Glomerular visceral epithelial cell (primary cell): ENCODE data around the gene GNB3.
"Not testable (repeated sequence)": the region's sequence is repeated elsewhere in the genome, so short reads cannot be mapped to it uniquely, and the experiment has no call there.

Experiments
- DNase-seq: peaks from one replicate; pipeline ENCODE4 v3.0.0-alpha.2; 2016; ENCODE audit errors: extremely low spot score

GNB3 gene

DNA sequence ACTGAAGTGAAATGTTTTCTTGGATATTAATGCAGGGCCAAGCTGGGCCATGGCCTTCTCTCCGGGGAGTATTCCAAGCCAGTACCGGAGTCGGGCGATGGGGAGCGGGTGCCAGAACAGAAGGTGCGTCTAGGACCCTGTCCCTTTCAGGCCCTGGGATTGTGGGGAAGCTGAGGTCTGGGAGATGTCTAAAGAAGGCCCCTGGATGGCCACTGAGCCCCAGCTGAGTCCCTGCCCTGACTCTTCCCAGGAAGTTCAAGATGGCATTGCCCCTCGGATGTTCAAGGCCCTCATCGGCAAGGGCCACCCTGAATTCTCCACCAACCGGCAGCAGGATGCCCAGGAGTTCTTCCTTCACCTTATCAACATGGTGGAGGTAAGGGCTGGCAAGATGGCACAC, 19.4 kb downstream of the GNB3 start:
- DNase-seq = no peak

DNA sequence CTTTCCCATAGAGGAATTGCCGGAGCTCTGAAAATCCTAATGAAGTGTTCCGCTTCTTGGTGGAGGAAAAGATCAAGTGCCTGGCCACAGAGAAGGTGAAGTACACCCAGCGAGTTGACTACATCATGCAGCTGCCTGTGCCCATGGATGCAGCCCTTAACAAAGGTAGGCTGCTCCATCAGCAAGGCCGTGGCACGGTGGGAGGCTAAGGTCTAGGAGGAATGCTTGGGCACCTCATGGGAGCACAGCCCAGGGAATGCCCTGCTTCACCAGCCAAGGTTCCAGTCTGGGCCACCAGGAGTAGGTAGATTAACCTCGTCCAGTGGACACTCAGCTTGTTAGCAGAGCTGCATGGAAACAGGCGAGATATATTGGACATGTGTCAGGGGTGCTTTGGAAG, 20.2 kb downstream of the GNB3 start:
- no peak for DNase-seq

DNA sequence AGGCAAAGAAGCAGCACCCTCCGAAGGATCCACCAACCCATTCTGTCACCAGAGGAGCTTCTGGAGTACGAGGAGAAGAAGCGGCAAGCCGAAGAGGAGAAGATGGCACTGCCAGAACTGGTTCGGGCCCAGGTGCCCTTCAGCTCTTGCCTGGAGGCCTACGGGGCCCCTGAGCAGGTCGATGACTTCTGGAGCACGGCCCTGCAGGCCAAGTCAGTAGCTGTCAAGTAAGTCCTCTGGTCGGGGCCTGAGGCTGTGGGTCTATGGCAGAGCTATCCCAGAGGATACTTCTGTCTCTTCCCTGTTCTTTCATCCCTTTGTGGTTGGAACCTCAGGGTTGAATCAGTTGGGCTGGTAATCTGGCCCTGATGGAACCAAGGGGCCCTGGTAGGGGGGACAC, 20.7 kb downstream of the GNB3 start:
- DNase-seq = no peak

DNA sequence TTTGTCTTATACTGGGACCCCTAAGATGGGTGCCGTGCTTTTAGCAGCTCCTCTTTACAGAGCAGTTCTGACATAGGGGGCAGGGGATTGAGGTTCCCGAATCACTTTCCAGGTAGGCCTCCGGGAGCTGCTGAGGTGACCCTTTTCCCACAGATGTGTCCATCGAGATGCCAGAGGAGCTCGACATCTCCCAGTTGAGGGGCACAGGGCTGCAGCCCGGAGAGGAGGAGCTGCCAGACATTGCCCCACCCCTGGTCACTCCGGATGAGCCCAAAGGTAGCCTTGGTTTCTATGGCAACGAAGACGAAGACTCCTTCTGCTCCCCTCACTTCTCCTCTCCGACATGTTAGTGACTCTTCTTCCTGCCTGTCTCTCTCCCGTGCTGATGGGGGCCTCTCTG, 22.3 kb downstream of the GNB3 start:
- no peak for DNase-seq

DNA sequence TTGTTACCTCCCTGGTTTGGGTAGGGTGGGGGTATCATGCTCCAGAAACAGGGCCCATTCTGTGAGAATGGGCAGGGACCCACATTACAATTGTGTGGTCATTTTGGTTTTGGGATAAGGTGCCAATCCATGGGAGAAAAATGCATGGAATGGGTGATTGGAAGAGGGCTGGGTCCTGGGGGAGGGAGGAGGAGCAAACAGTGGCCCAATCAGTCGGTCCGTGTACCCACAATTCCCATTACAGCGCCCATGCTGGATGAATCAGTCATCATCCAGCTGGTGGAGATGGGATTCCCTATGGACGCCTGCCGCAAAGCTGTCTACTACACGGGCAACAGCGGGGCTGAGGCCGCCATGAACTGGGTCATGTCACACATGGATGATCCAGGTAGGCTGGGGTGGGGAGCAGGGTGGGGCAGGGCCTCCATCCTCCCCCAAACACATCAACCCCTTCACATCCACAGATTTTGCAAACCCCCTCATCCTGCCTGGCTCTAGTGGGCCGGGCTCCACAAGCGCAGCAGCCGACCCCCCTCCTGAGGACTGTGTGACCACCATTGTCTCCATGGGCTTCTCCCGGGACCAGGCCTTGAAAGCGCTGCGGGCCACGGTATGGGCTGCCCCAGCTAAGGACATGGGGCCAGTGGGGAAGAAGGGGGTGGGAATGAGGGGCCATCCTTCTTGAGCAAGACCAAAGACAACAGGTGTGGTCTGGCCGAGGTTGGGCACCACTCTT, 23.0 kb downstream of the GNB3 start:
- DNase-seq = no peak

DNA sequence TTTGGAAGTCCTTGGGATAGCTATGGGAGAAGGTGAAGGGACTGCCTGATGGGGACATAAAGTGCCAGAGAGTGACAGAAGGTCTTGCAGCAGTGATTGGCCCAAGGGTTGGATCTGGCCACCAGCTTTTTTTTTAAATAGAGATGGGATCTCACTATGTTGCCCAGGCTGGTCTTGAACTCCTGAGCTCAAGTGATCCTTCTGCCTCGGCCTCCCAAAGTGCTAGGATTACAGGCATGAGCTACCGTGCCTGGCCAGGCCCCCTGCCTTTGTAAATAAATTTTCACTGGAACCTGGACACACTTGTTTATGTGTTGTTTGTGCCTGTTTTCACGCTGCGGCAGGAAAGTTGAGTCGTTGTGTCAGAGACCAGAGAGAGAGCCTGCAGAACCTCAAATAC, 24.6 kb downstream of the GNB3 start:
- DNase-seq = not testable (repeated sequence)

DNA sequence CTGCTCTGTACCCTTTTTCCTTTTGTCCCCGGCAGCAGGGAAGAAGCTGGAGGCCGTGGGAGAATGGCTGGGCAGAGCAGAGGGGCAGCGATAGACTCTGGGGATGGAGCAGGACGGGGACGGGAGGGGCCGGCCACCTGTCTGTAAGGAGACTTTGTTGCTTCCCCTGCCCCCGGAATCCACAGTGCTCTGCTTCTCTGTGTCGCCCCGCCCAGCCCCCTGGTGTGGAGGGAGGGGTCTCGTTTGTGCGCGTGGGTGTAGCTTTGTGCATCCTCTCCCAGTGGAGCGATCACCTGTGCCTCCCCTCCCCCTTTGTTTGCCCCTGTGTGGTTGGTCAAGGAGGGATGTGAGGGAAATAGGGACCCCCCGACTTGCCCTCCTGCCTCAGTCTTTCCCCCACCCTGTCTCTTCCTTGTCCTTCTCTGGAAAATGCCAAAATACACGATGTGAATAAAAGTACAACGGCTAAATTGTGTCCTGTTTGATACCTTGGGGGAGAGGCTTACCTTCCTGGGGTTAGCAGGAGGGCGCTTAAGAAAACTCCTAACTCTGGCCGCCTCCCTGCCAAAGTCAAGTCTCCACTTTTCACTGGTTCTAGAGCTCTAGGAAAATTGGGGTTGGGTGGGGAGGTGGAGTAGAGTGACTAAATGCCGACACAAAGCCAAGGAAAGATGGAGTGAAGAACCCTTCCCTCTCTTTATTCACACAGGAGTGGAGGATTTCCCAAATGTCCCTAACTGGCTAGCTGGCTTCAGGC, 25.6 kb downstream of the GNB3 start:
- DNase-seq = no peak

DNA sequence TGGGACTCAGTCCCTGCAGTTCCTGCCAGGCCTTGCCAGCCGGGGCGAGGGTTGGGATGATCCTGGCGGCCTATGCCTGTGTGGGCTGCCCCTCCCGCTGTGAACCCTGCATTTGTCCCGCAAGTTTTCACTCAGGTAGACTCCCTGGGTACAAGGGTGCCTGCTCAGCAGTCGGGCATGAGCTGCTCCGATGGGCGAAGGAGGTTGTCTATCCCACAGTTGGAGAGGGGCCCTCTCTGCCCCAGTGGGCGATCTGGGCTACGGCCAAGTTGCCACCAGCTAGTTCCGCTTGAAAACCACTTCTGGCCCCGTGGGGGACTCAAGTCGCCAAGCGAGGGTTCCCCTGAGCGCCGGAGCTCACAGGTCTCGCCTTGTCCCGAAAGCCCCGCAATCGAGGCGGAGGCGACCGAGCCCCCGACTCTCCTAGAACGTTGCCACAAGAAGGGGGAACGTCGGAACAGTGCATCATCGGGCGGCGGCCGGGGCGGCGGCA, 26.2 kb downstream of the GNB3 start:
- DNase-seq = no peak

DNA sequence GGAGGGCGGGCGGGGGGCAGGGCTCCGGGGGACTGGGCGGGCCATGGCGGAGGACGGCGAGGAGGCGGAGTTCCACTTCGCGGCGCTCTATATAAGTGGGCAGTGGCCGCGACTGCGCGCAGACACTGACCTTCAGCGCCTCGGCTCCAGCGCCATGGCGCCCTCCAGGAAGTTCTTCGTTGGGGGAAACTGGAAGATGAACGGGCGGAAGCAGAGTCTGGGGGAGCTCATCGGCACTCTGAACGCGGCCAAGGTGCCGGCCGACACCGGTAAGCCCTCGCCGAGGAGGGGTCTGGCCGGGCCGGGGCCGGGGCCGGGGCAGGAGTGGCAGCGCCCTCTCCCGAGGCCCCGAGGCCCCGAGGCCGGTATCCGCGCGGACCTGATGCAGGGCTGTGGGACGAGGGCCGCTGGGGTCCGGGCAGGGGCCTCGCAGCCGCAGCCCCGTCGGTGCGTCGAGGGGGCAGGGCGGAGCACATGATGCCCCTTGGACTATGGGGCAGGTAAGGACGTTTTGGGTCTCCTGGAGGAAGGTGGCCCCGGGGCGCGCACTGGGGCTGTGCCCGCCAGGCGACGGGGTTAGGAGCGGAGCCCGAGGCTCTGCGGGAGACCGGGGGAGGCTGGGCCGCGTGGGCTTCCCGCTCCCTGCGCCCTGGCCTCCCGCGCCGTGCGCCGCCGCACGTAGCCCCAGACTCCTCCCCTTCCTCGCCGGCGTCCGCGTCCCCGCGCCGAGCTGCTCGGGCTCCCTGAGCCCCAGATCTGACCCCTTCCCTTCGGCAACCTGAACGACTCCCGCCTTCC, 26.9 kb downstream of the GNB3 start, which contains the start of gene TPI1:
Gene TPI1, plus strand, starts transcription at position 119 of the 798 bp plus-strand sequence. Its CDS starts 36 bp downstream, at position 155.
- peak; percentile 88 for DNase-seq

DNA sequence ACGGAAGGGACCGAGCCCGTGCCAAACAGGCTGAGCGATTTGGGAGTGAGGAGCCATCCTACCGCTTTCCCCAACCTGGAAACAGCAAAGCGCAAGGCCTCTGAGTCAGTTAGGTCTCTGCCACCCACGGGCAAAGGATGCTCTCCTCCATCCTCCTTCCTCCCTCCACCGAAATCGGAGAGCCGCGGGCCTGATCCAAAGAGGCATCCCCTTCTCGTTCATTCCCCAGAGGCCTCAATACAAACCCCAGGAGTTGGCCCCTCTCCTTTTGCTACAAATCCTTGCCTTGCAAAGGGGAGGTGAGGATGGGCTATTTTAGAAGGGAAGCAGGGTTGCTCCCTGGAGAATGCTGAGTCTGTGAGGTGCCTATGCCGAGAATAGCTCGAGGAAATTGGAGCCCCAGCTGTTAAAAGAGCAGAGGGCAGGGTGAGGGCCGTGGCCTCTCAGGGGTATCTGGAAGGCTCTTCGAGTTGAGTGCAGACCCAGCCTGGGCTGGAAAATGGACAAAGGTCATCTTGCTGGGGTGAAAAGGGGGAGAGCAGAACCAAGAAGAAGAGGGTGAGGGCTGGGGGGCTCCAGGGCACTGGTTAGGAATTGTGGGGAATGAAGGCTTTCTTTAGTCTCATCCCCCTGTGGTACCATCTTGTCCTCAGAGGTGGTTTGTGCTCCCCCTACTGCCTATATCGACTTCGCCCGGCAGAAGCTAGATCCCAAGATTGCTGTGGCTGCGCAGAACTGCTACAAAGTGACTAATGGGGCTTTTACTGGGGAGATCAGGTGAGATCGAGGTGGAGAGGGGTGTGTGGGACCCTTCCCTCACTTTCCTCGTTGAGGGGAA, 27.7 kb downstream of the GNB3 start:
- DNase-seq = no peak

DNA sequence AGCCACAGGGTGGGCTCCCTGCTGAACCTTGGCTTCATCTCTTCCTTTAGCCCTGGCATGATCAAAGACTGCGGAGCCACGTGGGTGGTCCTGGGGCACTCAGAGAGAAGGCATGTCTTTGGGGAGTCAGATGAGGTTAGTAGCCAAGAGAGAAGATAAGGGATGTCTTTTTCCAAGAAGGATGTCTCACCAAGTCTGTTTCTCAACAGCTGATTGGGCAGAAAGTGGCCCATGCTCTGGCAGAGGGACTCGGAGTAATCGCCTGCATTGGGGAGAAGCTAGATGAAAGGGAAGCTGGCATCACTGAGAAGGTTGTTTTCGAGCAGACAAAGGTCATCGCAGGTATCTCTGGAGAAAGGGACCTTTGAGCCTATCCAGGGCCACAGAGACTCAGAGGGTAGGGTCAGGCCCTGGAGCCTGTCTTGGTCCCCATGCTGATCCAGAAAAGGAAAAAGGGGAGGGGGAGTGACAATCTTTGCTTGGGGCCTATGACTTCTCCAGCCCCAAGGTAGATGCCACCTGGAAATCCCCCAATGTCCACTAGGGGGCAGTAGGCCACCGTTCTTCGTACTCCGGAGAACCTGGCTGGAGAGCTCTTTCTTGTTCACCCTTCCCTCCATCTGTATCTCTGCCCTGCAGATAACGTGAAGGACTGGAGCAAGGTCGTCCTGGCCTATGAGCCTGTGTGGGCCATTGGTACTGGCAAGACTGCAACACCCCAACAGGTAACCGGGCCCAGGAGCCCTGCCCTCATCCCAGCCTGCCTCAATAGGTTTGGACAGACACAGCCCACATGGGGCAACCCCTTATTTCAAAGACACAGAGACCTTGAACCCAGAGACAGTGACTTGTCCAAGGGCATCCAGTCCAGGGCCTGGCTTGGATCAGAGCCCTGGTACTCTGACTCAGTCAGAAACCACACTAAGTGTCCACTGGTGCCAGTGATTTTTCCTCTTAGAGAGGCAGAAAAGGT, 28.6 kb downstream of the GNB3 start:
- peak; percentile 81 for DNase-seq

DNA sequence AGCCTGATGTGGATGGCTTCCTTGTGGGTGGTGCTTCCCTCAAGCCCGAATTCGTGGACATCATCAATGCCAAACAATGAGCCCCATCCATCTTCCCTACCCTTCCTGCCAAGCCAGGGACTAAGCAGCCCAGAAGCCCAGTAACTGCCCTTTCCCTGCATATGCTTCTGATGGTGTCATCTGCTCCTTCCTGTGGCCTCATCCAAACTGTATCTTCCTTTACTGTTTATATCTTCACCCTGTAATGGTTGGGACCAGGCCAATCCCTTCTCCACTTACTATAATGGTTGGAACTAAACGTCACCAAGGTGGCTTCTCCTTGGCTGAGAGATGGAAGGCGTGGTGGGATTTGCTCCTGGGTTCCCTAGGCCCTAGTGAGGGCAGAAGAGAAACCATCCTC, 29.6 kb downstream of the GNB3 start:
- DNase-seq = not testable (repeated sequence)

DNA sequence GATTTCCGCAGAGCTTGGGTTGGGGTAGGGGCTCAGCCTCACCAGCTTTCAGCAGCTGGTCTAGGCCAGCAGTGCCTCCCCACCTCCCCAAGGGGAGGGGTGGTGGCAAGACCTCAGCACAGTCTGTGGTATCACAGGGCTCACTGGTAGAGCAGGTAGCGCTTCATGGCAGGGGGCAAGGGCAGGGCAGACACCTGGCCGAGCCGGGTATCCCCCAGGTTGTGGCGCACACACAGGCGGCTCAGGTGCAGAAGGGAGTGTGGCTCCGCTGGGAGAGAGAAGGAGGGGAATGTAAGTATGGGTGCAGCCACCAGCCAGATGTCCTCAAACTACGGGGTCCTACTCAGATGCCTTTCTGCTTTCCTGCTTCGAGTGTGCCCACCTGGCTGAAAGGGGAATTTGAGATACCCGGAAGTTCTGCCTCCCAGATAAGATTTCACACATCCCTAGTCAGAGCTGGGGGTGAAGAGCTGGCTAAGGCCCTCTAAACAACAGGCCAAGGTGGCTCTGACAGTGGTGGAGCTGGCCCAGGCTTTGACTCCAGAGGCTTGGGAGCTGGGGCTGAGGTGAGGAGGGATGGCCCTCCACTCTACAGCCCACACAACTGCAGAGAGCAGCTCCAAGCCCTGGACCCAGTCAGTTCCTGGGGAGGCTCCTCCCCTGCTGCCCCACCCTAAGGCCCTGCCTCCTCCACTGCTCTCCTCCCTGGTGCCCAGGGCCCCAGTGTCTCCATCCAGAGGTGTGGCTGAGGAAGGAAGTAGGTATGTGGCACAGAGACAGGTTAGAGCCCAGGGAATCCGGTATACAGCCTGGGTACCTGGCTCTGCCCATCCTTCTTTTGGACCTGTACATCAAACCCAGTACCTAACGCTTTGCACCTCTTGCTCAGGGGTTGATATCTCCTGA, 30.6 kb downstream of the GNB3 start:
- peak; percentile 71 for DNase-seq

DNA sequence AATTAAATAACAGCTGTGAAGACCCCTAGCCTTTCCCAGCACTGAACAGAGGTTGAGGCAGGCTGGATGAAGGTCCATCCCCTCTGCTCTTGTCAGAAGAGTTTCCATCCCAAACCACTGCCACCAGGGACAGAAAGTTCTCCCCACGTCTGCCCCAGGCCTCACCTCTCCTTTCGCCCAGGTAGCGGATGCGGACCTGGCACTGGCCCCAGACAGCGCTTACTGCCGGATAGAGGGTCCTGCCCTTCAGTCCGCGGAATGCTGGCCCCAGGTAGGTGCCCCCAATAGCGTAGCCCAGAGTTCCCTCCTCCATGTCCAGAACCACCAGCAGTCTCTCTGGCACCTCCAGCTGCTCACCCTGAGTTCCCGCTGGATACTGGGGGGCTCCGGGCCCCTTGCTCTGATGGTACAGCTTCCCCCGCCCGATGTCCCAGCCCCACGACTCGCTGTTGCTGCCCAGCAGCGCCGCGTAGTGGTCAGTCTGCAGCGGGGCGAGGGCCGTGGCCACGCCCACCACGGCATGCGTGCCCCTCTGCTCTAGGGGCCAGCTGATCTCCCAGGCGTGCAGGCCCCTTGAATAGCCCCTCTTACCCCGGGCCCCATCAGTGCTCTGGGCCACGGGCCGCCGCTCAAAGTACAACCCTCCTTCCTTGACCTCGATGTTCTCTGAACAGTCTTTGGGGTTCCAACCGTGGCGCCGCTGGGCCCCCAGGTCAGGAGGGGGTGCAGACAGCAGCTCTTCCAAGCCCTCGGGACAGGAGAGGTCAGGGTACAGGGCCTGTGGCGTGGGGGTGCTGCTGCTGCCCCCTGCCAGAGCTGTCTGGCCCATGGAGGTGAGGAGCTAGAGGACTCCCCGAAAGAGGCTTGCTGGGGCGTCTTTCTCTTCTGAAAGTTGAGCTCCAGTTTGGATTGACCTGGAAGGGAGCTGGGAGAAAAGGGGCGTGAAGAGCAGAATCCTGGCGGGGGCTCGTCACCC, 31.6 kb downstream of the GNB3 start:
- DNase-seq = peak; percentile 83

DNA sequence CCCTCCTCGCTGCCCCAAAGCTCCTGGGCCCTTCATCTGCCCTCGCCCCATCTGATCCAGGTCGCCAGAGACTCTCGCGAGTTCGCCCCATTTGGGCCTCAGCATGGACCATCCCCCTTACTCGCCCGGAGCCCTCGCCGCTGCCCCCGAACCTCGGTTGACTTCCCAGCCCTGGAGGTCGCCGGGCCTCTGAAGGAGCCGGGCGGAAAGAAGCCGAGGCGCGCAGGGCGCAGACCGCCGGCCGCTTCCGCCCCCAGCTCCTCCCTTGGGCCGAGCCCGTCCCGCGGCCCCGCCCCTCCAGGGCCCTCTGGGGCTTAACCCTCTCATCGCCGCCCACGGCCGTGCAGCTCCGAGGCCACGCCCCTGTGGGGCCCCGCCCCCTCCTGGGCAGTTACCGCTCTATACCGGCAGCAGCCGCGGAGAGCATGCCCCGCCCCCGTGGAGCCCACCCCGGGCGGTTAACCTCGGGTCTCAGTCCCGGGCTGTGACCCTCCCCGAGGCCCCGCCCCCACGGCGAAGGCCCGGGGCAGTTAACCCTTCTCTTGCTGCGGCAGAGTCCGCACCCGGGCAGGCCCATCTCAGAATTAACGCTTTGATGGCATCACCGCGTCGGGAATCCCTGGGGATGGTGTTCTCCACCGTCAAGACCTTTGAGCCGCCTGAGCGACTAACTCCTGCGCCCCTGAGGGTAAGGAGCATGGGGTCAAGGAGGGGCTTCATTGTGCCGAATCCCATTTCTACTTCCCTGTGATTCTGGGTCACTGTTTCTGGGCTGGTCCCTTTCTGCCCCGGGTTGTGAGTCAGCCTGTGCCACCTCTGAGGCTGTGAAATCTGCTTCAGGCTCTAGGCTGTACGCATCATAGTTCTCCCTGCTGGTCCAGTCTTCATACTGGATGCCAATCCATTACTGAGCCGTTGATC, 32.6 kb downstream of the GNB3 start, which contains the start of gene SPSB2:
Gene SPSB2, minus strand, starts transcription at position 210 of the 921 bp plus-strand sequence. CDS start 402 bp downstream, outside the sequence.
- peak; percentile 98 for DNase-seq

DNA sequence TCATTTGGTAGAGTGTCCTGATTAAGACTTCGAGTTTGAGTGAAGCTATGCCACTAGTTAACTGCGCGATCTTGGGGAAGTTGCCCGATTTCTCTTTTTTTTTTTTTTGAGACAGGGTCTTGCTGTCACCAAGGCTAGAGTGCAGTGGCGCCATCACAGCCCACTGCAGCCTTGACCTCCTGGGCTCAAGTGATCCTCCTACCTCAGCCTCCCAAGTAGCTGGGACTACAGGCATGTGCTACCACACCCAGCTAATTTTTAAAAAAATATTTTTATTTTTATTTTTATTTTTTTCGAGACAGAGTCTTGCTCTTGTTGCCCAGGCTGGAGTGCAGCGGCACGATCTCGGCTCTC, 33.3 kb downstream of the GNB3 start:
- DNase-seq = not testable (repeated sequence)

DNA sequence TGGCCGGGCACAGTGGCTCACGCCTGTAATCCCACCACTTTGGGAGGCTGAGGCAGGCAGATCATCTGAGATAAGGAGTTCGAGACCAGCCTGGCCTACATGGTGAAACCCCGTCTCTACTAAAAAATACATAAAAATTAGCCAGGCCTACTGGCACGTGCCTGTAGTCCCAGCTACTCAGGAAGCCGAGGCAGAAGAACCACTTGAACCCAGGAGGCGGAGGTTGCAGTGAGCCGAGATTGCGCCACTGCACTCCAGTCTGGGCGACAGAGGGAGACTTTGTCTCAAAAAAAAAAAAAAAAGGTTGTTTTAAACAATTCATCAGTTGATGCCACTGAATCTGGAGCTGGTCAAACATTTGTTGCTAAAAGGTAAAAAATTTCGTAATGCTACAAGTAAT, 39.1 kb downstream of the GNB3 start:
- DNase-seq = not testable (repeated sequence)
